H7 (cell line): ENCODE data around the gene PNRC2. TPM values are rescaled to one million over a fixed set of nuclear protein-coding genes. Genes with fewer than 3 reads are reported as not detected.

Experiments
- total RNA-seq: library from RNA; depleted of rRNA; stranded (reverse); fragments of >200 nt; shearing (Covaris generic); gene quantifications from 2 replicates; pipeline ENCODE4 v1.2.3, GENCODE V29; 2014; rRNA removed

The PNRC2 gene
- total RNA-seq, 1 experiment from 2014 or later, result 144 TPM

Other genes starting within 250 kb of the PNRC2 start
- 54.0 and 55.4 TPM in 2 replicates for gene ELOA, start 216.4 kb upstream of the PNRC2 start, total RNA-seq
- 122 and 125 TPM in 2 replicates for gene PITHD1, start 181.4 kb upstream of the PNRC2 start, total RNA-seq
- 291 and 385 TPM in 2 replicates for gene LYPLA2, start 168.7 kb upstream of the PNRC2 start, total RNA-seq
- 72.0 and 103 TPM in 2 replicates for gene GALE, start 159.1 kb upstream of the PNRC2 start, total RNA-seq
- 35.8 and 53.1 TPM in 2 replicates for gene HMGCL, start 134.4 kb upstream of the PNRC2 start, total RNA-seq
- gene FUCA1, start 91.5 kb upstream of the PNRC2 start, total RNA-seq, result 8.2 and 10.8 TPM in 2 replicates
- not detected in 2 replicates for gene CNR2, start 46.5 kb upstream of the PNRC2 start, total RNA-seq
- gene SRSF10, start 20.5 kb downstream of the PNRC2 start, total RNA-seq, result 82.8 and 122 TPM in 2 replicates
- gene MYOM3, start 152.3 kb downstream of the PNRC2 start, total RNA-seq, result 0.03 and 0.11 TPM in 2 replicates
- gene IL22RA1, start 183.3 kb downstream of the PNRC2 start, total RNA-seq, result 0.10 TPM in 1 of 2 replicates, not detected in the other
- 4.8 and 6.7 TPM in 2 replicates for gene IFNLR1, start 227.5 kb downstream of the PNRC2 start, total RNA-seq